SK-N-SH (cell line): Measurements from ENCODE around the gene SLCO3A1.

ENCODE experiments used
- CTCF ChIP-seq: fragments of 200-600 bp; sonication (generic); IDR thresholded peaks from 2 replicates; pipeline ENCODE4 v1.6.1; 2017; ENCODE audit warnings: antibody characterized with exemption, mild to moderate bottlenecking, moderate library complexity
- MAX ChIP-seq: IDR thresholded peaks from 2 replicates; pipeline ENCODE4 v1.4.0; 2012; ENCODE audit warnings: low read depth
- MXI1 ChIP-seq: IDR thresholded peaks from 2 replicates; pipeline ENCODE4 v1.6.1; 2012; ENCODE audit warnings: mild to moderate bottlenecking, low read depth, low read length, improper control_type of control experiment
- SIN3A ChIP-seq: IDR thresholded peaks from 2 replicates; pipeline ENCODE4 v1.6.1; 2012; ENCODE audit warnings: low read depth, mild to moderate bottlenecking, low read length, moderate library complexity, borderline replicate concordance
- SMC3 ChIP-seq: IDR thresholded peaks from 2 replicates; pipeline ENCODE4 v1.6.1; 2012; ENCODE audit warnings: low read depth, low read length, improper control_type of control experiment
- TAF1 ChIP-seq: IDR thresholded peaks from 2 replicates; pipeline ENCODE4 v1.6.1; 2012; ENCODE audit warnings: low read depth, mild to moderate bottlenecking, low read length, moderate library complexity, borderline replicate concordance
- USF1 ChIP-seq: IDR thresholded peaks from 2 replicates; pipeline ENCODE4 v1.4.0; 2012; ENCODE audit warnings: low read depth, borderline replicate concordance
- YY1 ChIP-seq: IDR thresholded peaks from 2 replicates; pipeline ENCODE4 v1.4.0; 2012; ENCODE audit warnings: low read depth, mild to moderate bottlenecking
- ZBTB33 ChIP-seq: IDR thresholded peaks from 2 replicates; pipeline ENCODE4 v1.4.0; 2012; ENCODE audit warnings: low read depth, borderline replicate concordance

- TF ChIP-seq MXI1 (no peak), TAF1 (no peak), CTCF (no peak), ZBTB33 (no peak), MAX (no peak), YY1 (no peak), SMC3 (no peak), SIN3A (no peak), USF1 (no peak)
These were observed 287.3 kb downstream of the SLCO3A1 start for GRCh38 chr15:92140796-92141195.
